BLaER1 (cell line): ENCODE results near the gene OTOP2.

Source experiments
- H3K27ac ChIP-seq: shearing (Covaris generic); formaldehyde crosslinking; 2 replicates; pipeline ENCODE4 v1.8.1; 2022
- H3K27me3 ChIP-seq: shearing (Covaris generic); formaldehyde crosslinking; 2 replicates; pipeline ENCODE4 v1.8.1; 2022
- H3K36me3 ChIP-seq: shearing (Covaris generic); formaldehyde crosslinking; 2 replicates; pipeline ENCODE4 v1.8.1; 2022
- H3K4me1 ChIP-seq: shearing (Covaris generic); formaldehyde crosslinking; 2 replicates; pipeline ENCODE4 v1.8.1; 2022
- H3K4me2 ChIP-seq: shearing (Covaris generic); formaldehyde crosslinking; 2 replicates; pipeline ENCODE4 v1.8.1; 2022
- H3K4me3 ChIP-seq: shearing (Covaris generic); formaldehyde crosslinking; 2 replicates; pipeline ENCODE4 v1.8.1; 2022
- H3K9ac ChIP-seq: shearing (Covaris generic); formaldehyde crosslinking; 2 replicates; pipeline ENCODE4 v1.8.1; 2022
- H3K9me3 ChIP-seq: shearing (Covaris generic); formaldehyde crosslinking; 2 replicates; pipeline ENCODE4 v1.8.1; 2022
- H4K20me1 ChIP-seq: shearing (Covaris generic); formaldehyde crosslinking; 2 replicates; pipeline ENCODE4 v1.8.1; 2022
- Cebpa-rat ChIP-seq: shearing (Covaris generic); IDR thresholded peaks from 2 replicates; pipeline ENCODE4 v1.8.1; 2022

Gene OTOP2

DNA sequence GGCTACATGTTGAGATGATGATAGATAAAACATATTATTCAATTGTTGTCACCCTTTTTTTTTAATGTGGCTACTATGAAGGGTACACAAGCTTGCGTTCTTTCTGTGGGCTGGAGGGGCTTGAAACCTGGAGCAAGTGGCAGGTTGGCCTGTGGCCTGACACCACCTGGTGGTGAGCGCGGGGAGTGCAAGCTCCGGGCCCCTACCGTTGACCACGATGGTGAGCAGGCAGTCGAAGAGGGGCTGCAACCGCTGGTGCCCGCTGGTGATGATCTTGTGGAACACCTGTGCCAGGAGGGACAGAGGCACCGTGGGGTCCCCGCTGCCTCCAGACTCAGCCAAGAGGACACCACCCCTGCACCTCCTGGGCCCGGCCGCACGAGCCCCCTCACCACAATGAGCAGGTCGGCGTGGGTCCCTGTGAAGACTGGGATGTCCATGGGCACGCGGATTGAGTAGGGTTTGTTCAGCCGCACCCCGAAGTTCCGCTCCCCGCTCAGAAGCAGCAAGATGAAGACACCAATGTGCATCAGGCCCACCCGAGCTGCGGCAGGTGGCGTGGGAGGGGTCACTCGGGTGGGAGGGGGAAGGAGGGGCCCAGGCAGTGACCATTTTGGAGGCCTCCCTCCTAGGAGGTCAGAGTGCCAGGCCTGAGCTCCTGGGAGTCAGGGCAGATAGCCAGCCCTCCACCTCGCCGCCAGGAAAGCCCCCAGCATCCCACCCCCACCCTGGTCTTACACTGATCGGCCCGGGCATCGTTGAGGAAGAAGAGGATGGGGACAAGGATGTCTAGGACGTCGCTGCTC is 34.1 kb downstream of the OTOP2 start:
- Histone ChIP-seq H3K27me3 (no peaks in the 10 kb centered on the region), H3K27ac (no peak overlapping the region), H3K36me3 (no peaks in the 10 kb centered on the region), H3K4me3 (no peak overlapping the region), H3K4me2 (no peak overlapping the region), H3K9me3 (no peaks in the 10 kb centered on the region), H4K20me1 (no peaks in the 10 kb centered on the region), H3K9ac (no peak overlapping the region), H3K4me1 (peaks cover 20% of the 10 kb centered on the region)
- TF ChIP-seq Cebpa-rat, result no peak

DNA sequence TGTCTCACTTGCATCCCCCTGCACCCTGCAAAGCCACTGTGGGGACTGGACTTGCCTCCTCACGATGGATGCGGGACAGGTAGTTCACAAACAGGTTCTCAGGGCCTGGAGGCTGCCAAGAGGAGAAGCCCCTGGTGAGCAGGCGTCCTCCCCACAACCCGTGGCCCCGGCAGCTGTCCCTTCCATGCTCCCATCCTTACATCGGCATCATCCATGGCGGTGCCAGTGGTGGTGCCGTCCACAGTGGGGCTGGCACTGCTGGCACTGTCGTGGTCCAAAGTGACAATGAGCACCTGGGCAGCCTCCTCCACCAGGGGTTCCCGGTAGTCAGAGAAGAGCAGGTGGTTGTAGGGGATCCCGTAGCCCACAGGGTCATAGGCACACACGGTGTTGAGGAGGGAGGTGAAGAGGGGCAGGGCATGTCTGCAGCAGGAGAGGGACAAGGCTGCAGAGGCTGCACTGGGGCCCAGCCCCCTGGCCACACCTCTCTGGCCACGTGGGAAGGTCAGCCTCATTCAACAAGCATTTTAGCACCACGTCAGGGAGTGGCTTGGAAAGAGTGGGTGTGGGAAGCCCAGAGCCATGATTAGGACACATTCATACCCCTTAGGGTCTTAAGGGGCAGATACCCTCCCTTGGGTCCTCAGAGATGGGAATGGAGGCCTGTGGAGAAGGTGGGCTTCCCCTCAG is 35.9 kb downstream of the OTOP2 start:
- H3K4me2 ChIP-seq, result no peak overlapping the region
- H3K27me3 ChIP-seq, result no peaks in the 10 kb centered on the region
- H3K36me3 ChIP-seq, result no peaks in the 10 kb centered on the region
- H3K9me3 ChIP-seq, result no peaks in the 10 kb centered on the region
- no peak for TF ChIP-seq Cebpa-rat
- no peaks in the 10 kb centered on the region for H4K20me1 ChIP-seq
- no peak overlapping the region for H3K9ac ChIP-seq
- no peak overlapping the region for H3K4me3 ChIP-seq
- H3K27ac ChIP-seq, result no peak overlapping the region
- H3K4me1 ChIP-seq, result peaks cover 17% of the 10 kb centered on the region

DNA sequence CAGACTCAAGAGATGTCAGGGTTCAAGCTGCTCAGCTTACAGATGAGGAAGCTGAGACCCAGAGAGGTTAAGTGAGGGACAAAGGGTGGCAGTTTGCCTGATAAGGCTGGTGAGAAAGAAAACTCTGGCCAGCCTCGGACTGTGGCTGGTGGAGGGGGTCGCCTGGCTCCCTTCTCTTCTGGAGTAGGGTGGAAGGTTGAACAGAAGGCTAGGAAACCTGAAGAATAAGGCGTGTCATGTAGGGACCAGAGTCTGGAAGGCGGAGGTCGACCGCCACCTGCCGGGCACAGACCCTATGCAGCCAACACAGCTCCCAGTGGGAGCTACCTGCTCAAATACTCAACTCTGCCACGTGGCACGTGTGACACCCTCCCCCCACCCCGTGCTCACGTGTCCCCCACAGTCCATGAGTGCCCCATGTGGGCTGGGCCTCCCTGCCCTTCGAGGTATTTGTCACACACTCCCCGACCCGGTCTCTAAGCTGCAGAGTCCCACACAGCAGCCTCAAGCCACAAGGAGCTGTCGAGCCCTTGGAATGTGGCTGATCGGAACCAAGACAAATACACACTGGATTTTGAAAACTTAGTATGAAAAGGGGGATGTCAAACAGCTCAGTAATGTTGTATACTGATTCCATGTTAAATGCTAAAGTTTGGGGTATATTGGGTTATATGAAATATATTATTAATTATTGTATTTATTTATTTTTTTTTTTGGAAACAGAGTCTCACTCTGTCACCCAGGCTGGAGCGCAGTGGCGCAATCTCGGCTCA is 36.7 kb downstream of the OTOP2 start:
- Histone ChIP-seq H3K36me3 (no peaks in the 10 kb centered on the region), H4K20me1 (no peaks in the 10 kb centered on the region), H3K27ac (no peak overlapping the region), H3K27me3 (no peaks in the 10 kb centered on the region), H3K4me2 (no peak overlapping the region), H3K9me3 (no peaks in the 10 kb centered on the region), H3K4me1 (peaks cover 9% of the 10 kb centered on the region), H3K9ac (no peak overlapping the region), H3K4me3 (no peak overlapping the region)
- TF ChIP-seq Cebpa-rat, result no peak

DNA sequence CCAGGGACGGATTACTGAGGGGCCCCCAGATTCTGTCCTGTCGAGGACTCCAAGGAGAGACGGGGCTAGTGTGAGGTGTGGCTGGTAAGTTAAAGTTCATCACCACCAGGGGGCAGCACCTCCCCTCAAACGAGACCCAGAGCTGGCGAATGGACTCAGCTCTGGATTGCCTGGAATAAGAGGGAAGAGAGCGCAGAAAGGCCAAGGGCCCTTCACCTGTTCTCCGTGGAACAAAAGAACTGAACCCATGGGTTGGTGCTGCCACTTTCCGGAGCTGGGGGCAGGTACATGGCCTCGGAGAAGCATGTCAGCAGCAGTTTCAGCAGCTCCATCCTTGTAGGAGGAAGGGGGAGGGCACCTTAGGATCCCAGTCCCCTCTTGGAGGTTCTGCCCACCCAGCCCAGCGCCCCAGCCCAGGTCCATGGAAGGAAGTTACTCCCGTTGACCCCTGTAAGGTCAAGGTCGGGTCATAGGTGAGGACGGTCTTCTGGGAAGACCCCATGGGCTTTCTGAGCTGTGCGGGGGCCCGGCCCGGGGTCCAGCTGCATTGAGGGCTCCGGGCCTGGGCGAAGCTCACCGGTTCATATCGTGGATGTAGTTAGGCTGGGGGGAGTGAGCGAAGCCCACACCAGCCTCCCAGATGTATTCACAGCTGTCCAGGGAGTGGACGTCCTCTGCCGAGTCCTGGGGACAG is 37.7 kb downstream of the OTOP2 start:
- H3K9ac ChIP-seq, result no peak overlapping the region
- no peak overlapping the region for H3K4me3 ChIP-seq
- no peak for TF ChIP-seq Cebpa-rat
- H3K27ac ChIP-seq, result no peak overlapping the region
- H3K9me3 ChIP-seq, result no peaks in the 10 kb centered on the region
- H3K27me3 ChIP-seq, result no peaks in the 10 kb centered on the region
- H3K4me1 ChIP-seq, result peaks cover under 1% of the 10 kb centered on the region
- no peaks in the 10 kb centered on the region for H3K36me3 ChIP-seq
- H4K20me1 ChIP-seq, result no peaks in the 10 kb centered on the region
- no peak overlapping the region for H3K4me2 ChIP-seq

DNA sequence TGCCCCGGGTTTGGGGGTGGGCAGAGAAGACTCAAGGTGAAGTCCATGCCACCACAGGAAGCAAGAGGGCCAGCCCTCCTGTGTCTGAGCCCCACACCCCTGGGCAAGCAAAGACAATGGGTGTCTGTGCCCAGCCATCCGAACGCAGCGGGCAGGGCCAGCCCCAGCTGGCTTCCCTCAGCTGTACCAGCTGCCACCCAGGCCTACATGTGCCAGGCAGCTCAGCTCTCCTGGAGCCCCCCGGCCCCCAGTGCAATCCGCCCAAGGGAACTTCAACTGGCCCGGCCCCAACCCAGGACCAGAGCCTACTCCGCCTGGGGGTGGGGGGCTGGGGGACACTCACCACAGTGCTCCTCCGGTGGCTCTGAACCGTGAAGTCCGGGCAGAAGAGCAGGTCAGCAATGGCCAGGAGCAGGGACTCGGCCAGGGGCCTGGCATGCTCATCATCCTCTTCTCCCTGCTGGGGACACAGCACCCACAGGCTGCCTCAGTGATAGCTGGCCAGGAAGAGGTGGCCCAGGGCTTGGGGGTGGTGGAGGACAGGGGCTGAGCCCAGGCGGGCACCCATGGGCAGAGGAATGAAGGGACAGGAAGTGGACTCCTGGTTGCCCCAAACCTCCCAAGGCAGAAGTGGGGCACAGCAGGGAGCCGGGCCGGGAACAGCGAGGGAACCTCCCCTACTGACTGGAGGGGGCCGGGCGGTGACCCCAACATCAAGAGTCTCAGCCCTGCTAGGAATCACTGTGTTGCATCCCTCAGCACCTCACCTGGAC is 38.7 kb downstream of the OTOP2 start:
- Histone ChIP-seq H3K4me3 (no peak overlapping the region), H4K20me1 (no peaks in the 10 kb centered on the region), H3K27me3 (no peaks in the 10 kb centered on the region), H3K9me3 (no peaks in the 10 kb centered on the region), H3K9ac (no peak overlapping the region), H3K27ac (no peak overlapping the region), H3K36me3 (no peaks in the 10 kb centered on the region), H3K4me1 (no peaks in the 10 kb centered on the region), H3K4me2 (no peak overlapping the region)
- TF ChIP-seq Cebpa-rat, result no peak

DNA sequence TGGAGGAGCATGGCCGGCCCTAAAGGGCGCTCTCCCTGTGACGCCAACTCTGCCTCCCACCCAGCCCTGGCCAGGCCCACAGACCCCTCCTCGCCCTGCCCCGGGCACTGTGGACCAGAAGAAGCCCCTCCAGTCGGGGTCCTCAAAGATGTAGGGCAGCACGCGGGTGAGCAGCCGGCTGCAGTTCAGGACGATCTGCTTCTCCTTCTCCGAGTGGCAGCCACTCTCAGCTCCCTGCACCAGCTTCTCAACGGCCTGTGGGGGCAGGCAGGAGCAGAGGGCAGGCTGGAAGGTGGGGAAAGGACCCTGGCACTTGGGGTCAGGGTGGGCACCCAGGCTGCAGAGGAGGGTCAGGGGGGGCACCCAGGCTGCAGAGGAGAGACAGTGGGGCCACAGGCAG is 39.6 kb downstream of the OTOP2 start:
- H3K27me3 ChIP-seq, result no peaks in the 10 kb centered on the region
- no peaks in the 10 kb centered on the region for H3K36me3 ChIP-seq
- H3K9me3 ChIP-seq, result no peaks in the 10 kb centered on the region
- H3K27ac ChIP-seq, result no peak overlapping the region
- no peak overlapping the region for H3K4me2 ChIP-seq
- H4K20me1 ChIP-seq, result no peaks in the 10 kb centered on the region
- no peaks in the 10 kb centered on the region for H3K4me1 ChIP-seq
- no peak overlapping the region for H3K9ac ChIP-seq
- H3K4me3 ChIP-seq, result no peak overlapping the region
- no peak for TF ChIP-seq Cebpa-rat

DNA sequence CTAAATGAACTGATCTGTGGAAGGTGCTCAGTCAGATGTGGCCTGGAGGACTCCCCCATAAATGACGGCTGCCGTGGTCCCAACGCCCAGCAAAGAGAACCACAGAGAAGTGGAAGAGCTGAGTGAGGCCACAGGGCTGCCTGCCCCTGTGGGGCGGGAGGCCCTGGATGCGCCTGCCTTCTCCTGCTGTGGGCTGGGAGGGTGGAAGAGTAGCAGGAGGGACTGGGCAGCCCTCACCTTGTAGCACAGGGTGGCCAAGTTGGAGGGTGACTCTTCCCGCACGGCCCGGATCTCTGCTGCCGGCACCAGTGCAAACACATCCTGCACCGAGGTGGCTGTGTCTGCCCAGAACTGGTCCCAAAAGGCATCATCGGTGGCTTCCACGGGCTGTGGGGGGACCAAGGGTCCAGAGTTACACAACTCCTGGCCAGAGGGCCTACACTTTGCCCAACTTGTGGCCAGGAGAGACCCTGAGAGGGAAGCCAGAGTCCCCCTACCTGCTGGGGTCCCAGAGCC is 40.2 kb downstream of the OTOP2 start:
- H3K9ac ChIP-seq, result no peak overlapping the region

DNA sequence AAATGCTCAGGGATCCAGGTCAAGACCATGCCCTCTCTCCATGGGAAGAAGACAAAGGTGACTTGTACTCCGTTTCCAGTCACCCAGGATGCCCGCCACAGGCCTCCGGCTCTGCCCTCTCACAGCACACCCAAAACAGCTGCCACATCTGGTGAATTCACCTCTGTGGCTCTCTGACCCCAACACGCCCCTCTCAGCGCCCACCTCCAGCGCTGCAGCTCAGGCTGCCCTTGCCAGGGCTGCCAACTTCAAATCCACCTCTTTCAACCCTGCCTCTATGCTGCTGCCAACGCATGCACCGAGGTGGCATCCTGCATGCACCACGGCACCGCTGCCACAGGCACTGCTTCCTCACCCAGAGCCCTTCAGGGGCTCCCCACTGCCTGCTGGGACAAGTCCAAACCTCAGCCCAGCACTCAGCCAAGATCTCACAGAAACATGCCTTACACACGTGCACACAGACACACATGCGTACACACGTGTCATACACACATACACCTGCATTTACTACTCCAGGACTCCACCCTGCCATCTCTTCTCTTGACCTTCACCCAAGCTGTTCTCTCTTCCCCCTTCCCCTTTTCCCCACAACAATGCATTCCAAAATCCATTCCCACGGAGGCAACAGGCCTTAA is 41.0 kb downstream of the OTOP2 start:
- no peak overlapping the region for H3K27ac ChIP-seq
- no peak overlapping the region for H3K9ac ChIP-seq
- H3K4me1 ChIP-seq, result no peaks in the 10 kb centered on the region
- H3K4me3 ChIP-seq, result no peak overlapping the region
- TF ChIP-seq Cebpa-rat, result no peak
- no peaks in the 10 kb centered on the region for H3K27me3 ChIP-seq
- no peaks in the 10 kb centered on the region for H4K20me1 ChIP-seq
- no peak overlapping the region for H3K4me2 ChIP-seq
- no peaks in the 10 kb centered on the region for H3K36me3 ChIP-seq
- no peaks in the 10 kb centered on the region for H3K9me3 ChIP-seq

More for the DNA sequence above, 40.2 kb downstream of the OTOP2 start:
- H3K27ac ChIP-seq, result no peak overlapping the region
- no peaks in the 10 kb centered on the region for H4K20me1 ChIP-seq
- no peaks in the 10 kb centered on the region for H3K9me3 ChIP-seq
- no peaks in the 10 kb centered on the region for H3K4me1 ChIP-seq
- H3K4me2 ChIP-seq, result no peak overlapping the region
- no peaks in the 10 kb centered on the region for H3K36me3 ChIP-seq
- no peak overlapping the region for H3K4me3 ChIP-seq
- no peaks in the 10 kb centered on the region for H3K27me3 ChIP-seq
- TF ChIP-seq Cebpa-rat, result no peak
